ENCODE data around the gene AATK.

The AATK gene

DNA sequence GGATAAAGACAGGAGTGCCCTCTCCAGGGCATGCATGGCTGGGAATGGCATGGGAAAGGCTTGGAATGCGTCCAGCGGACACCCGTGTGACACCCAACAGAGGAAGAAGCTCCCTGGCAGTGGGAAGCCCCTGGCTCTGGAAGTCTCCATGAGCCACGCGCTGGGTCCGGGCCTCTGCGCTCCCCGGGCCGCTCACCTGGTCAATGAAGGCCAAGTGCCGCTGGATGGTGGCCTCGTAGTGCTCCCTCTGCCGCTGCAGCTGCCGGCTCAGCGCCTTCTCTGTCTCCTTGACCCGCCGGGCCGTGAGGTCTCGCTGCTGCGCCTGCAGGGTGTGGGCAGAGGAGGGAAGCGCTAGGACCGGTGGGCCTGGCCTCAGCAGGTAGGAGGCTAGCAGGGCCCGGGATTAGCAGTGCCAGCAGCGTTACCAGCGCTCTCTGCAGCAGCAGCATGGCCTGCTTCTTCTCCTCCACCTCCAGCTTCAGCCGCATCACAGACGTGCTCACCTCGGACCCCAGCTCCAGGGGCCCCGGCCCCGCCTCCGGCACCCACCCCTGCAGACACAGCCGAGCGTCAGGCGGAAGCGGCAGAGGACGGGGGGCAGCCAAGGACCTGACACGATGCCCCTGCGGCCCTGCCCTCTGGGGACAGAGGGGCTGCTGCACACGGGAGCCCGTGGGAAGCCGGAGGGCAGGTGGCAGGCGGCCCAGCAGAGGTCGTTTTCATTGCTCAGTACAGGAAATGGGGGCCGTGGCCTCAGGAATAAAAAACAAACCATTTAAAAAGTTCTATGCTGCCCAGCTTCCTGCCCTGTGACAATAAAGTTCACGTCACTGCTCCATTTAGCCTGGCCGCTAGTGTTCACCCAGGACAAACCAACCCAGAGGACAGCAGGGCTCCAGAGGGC, 30.7 kb upstream of the AATK start:
- no peak for DNase-seq (ENCODE audit: low spot score)

- no peak for DNase-seq (ENCODE audit: low spot score)
These were observed 30.0 kb upstream of the AATK start for GRCh38 chr17:81195941-81196495.

DNA sequence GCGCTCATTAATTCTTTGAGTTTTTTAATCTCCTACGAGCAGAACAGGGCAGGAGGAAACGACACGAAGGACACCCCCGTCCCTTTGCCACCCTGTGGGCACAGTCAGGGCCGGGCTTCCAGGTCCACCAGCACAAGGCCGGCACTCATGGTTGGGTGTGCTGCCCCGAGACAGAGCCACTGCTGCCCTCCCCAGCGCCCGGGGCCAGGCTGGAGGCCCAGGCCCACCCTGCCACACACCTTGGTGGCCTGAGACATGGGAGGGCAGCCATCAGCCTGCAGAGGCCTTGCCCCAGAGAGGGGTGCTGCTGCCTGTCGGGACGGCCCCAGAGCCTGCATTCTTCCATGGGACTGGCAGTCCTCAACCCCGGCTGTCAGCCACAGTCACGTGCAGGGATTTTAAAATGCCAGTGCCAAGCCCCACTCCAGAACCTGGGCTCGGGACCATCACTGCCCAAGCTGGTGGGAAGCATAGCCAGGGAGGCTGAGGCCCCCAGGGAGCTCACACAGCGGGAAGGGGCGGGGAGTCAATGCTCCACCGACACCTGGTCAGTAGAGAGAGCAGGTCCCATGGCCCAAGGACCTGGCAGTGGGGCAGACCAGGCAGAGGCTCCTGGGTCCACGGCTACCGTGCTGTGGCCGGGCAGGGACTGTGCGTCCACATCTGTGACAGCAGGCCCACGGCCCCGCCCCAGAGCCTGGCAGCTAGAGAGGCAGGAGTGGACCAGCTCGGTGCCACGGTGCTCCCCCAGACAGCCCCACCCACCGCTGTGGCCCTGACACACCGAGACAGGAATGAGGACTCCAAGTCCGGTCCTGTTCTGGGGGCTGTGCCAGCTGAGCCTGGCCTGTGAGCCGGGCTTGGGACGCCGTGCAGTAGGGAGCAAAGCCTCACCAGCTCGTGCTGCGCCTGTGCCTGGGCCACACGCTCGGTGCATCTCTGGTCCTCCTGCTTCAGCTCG, 29.2 kb upstream of the AATK start:
- no peak for DNase-seq (ENCODE audit: low spot score)

- DNase-seq (ENCODE audit: low spot score): no peak
These were observed 28.3 kb upstream of the AATK start for GRCh38 chr17:81194225-81194760.

GRCh38 chr17:81193470-81194224, 27.6 kb upstream of the AATK start:
- no peak for DNase-seq (ENCODE audit: low spot score)

- no peak for DNase-seq (ENCODE audit: low spot score)
These were observed 27.0 kb upstream of the AATK start for GRCh38 chr17:81193051-81193410.

GRCh38 chr17:81192386-81193050, 26.5 kb upstream of the AATK start:
- DNase-seq (ENCODE audit: low spot score): no peak

GRCh38 chr17:81191646-81192045, 25.6 kb upstream of the AATK start:
- no peak for DNase-seq (ENCODE audit: low spot score)

DNA sequence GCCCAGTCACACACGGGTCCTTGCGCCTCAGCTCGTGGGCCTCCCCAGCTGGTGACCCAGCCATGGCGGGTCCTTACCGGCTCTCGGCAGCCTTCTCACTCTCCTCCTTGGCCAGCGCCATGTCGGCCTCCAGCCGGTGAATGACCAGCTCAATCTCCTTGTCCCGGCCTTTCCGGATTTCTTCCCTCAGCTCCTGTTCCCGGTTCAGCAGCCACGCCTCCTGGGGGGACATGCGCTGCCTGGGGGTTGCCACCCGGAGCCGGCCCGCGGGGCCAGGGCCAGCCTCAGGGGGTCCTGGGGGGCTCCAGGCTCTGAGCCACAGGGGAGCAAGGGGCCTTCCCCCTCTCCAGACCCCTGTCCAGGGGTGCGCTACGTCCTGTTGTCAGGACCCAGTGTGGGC, 25.1 kb upstream of the AATK start:
- no peak for DNase-seq (ENCODE audit: low spot score)

GRCh38 chr17:81190591-81190990, 24.6 kb upstream of the AATK start:
- DNase-seq (ENCODE audit: low spot score): no peak

DNA sequence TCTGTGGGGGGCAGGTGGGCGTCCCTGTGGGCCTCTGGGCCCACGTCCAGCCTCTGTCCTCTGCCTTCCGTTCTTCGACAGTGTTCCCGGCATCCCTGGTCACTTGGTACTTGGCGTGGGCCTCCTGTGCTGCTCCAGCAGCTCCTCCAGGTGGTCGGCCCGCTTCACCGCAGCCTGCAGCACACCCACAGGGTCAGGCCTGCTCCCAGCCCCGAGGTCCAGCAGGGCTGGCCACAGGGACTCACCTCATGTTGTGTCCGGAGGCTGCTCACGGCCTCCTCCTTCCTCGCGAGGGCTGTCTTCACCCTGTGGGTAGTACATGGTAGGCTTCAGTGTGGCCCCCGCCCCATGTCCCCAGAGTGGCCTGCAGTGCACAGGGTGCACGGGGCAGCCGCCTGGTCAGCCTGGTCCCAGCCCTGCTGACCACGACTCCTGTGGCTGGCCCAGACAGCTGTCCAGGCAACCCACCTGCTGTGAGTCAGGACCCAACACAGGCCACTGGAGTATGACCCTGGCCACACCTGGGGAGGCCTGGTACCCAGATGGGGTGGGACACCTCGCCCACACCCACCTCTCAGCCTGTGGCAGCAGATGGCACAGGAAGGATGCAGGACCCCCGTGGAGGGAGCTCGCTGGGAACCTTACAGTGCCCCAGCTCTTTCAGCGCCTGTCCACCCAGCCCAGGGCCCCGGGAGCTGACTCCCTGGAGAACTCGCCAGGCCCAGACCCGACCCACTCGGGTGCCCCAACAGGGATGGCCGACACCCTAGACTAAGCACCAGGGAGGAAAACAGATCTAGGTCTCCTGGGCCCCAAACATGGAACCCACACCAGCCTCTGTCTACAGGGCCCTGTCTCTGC, 23.9 kb upstream of the AATK start:
- DNase-seq (ENCODE audit: low spot score): no peak

- DNase-seq (ENCODE audit: low spot score): no peak
These were observed 23.0 kb upstream of the AATK start for GRCh38 chr17:81189016-81189415.

DNA sequence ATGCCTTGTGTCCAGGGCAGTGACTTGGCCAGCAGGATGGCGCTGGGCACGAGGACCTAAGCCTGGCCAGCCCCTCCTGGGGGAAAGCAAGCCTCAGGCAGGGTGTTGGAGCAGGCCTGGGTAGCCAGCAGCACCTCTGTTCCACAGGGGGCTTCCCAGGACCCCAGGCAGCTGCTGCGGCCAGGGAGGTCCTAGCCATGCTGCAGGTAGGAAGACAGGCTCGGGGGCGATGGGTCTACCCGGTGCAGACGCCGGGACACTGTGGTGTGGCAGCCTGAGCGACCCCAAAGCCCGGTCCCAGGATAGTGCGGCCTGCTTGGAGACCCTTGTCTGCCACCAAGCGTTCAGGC, 22.4 kb upstream of the AATK start:
- no peak for DNase-seq (ENCODE audit: low spot score)

DNA sequence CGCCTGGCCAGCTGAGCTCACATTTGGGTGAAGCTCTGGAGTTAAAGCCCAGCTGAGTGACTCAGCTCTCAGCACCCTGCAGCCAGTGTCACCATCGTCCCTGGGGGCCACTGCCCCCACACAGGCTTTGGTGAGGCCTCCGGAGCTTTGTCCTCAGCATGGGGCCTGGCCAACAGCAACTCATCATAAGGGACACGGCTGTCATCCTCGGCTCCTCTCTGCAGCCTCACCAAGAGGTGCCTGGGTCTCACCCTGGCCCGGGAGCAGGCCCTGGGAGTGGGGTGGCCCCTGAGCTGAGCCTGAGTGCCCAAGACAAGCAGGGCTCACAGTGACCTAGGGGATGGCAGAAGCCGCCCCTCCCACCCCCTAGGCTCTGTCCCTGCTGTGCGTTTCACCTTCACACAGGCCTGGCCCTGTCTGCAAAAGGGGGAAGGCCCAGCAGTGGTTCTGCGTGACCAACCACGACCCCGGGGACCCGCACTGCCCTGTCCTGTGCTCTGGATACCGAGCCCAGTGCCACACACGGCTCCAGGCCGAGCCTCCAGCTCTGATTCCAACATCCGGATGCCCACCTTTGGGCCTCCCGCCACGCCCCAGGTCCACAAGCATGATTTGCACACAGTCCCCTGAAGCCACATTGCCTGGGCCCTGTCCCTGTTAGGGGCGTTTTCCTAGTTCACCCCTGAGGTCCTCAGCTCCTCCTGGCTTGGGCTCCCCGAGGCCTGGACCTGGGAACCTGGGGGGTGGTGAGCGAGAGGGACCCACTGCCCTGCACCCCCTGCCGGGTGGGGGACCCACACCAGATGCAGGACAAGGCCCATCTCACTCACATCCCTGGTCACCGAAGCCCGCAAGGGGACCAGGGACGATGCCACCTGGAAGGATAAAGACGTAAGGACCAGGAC, 21.8 kb upstream of the AATK start:
- DNase-seq (ENCODE audit: low spot score): no peak

- no peak for DNase-seq (ENCODE audit: low spot score)
These were observed 21.1 kb upstream of the AATK start for GRCh38 chr17:81187120-81187519.

GRCh38 chr17:81186203-81186602, 20.2 kb upstream of the AATK start:
- DNase-seq (ENCODE audit: low spot score): no peak

DNA sequence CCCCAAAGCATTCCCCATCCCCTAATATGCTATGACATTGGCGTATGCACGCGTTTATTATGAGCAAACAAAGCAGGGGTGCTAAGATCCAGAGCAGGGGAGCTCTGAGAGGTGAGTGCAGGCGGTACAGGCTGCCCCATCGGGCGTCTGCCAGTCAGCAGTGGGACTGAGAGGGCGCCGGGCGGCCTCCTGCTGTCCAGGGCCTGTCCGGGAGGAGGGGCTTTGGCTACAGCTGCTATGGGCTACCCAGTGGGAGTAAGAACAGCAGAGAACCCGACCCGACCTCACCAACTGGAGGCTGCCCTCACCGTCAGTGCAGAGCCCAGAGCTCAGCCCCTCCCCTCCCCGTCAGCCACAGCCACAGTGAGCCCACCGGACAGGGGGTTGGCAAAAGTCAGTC, 18.5 kb upstream of the AATK start:
- no peak for DNase-seq (ENCODE audit: low spot score)

- no peak for DNase-seq (ENCODE audit: low spot score)
These were observed 17.8 kb upstream of the AATK start for GRCh38 chr17:81183807-81184206.

DNA sequence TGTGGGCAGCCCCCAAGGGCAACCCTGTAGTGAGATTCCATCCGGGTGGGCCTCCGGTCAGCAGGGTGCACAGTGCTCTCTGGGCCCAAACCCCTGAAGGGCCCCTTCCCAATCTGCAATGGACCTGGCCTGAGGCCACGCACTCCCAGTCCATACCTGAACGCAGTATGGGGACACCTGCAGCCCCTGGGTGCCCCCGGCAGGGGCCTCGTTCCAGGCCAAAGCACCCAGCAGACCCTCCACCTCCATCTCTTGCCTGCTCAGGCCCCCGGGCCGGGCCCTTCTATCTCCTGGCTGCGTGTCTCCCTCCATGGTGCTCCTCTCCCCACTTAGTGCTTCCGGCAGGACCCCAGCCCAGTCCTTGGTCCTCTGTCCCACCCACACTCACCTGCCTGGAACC, 17.3 kb upstream of the AATK start:
- DNase-seq (ENCODE audit: low spot score): no peak

Data from hepatic stellate cell (primary cell).